HepG2 (cell line): ENCODE results near the gene NTRK2. TPM values are rescaled to one million over a fixed set of nuclear protein-coding genes. Genes with fewer than 3 reads are reported as not detected.

Source experiments
- ATAC-seq: fragments of 200-7000 bp; cut with Tn5 transposase; 3 replicates; pipeline ENCODE4 v1.9.1; 2020; ENCODE audit warnings: mild to moderate bottlenecking, moderate library complexity
- BruUV-seq: library from RNA; stranded (reverse); fragments of 400-500 nt; replicated peaks from 2 replicates; lab custom pipeline; 2021; lab: Mats Ljungman, UMichigan
- CTCF ChIA-PET: fragments of 300-600 bp; formaldehyde crosslinking; extraction: SDS; loops from one replicate; lab custom pipeline; 2021; ENCODE audit warnings: low total read pairs, inconsistent platforms, low intra/inter-chr PET ratio; lab: Yijun Ruan, JAX
- POLR2A ChIA-PET: fragments of 350-600 bp; sonication (Branson Sonifier 250); formaldehyde crosslinking; loops from one replicate; lab custom pipeline; 2020; ENCODE audit warnings: antibody characterized with exemption, inconsistent platforms; lab: Yijun Ruan, JAX
- DNase-seq: peaks from one replicate; pipeline ENCODE4 v3.0.0-alpha.2; 2015; ENCODE audit warnings: low spot score
- FAIRE-seq: peaks from 3 replicates; lab custom pipeline; 2011; peaks lifted over from hg19 to GRCh38; lab: Jason Lieb, UNC
- H2AFZ ChIP-seq: one replicate; pipeline ENCODE4 v1.6.1; 2011; ENCODE audit warnings: low read length, inconsistent platforms
- H3K27ac ChIP-seq: fragments of 300-600 bp; 3 replicates; pipeline ENCODE4 v1.8.0; 2011; ENCODE audit warnings: mixed run types, mild to moderate bottlenecking, mixed read lengths, low read length, inconsistent platforms; ENCODE audit not compliant: insufficient read depth; ENCODE audit errors: extremely low read length
- H3K27me3 ChIP-seq, 2 experiments: fragments of 200-600 bp in 1 of 2; 2 replicates in 1 of 2; 3 replicates in 1 of 2; pipeline versions ENCODE4 v1.6.0 to v1.8.0; 2011; ENCODE audit warnings: low read length in 2 of 2, mild to moderate bottlenecking in 2 of 2, moderate library complexity in 2 of 2, inconsistent platforms in 1 of 2; ENCODE audit not compliant: insufficient read depth in 2 of 2, control insufficient read depth in 1 of 2
- H3K36me3 ChIP-seq, 2 experiments: fragments of 200-600 bp in 1 of 2; replicated peaks in 1 of 2; 2 replicates in 1 of 2; 3 replicates in 1 of 2; pipeline versions ENCODE4 v1.5.1 to v1.8.0; 2011; ENCODE audit warnings: low read length in 2 of 2, inconsistent platforms in 1 of 2; ENCODE audit not compliant: insufficient read depth in 2 of 2, control insufficient read depth in 1 of 2
- H3K4me1 ChIP-seq: 2 replicates; pipeline ENCODE4 v1.5.1; 2012; ENCODE audit warnings: low read length, inconsistent platforms; ENCODE audit not compliant: insufficient read depth
- H3K4me2 ChIP-seq: 2 replicates; pipeline ENCODE4 v1.6.0; 2011; ENCODE audit warnings: low read depth, low read length, inconsistent platforms
- H3K4me3 ChIP-seq, 3 experiments: fragments of 200-600 bp in 1 of 3; sonication (generic), shearing (Covaris generic) in 1 of 3; replicated peaks in 1 of 3; 2 replicates each; pipeline ENCODE4 v1.5.1; 2011 to 2016; ENCODE audit warnings: low read length in 3 of 3, inconsistent platforms in 2 of 3, low read depth in 2 of 3, mild to moderate bottlenecking in 2 of 3, control low read depth in 1 of 3, mixed read lengths in 1 of 3; ENCODE audit not compliant: insufficient read depth in 1 of 3
- H3K79me2 ChIP-seq: one replicate; pipeline ENCODE4 v1.6.1; 2011; ENCODE audit warnings: low read length, inconsistent platforms; ENCODE audit not compliant: insufficient read depth
- H3K9ac ChIP-seq: 2 replicates; pipeline ENCODE4 v1.6.0; 2011; ENCODE audit warnings: mild to moderate bottlenecking, low read depth, low read length, inconsistent platforms; ENCODE audit not compliant: insufficient read depth
- H3K9me3 ChIP-seq: 2 replicates; pipeline ENCODE4 v1.5.1; 2012; ENCODE audit warnings: mild to moderate bottlenecking, low read length
- H4K20me1 ChIP-seq: 2 replicates; pipeline ENCODE4 v1.6.0; 2011; ENCODE audit warnings: inconsistent platforms, mild to moderate bottlenecking, low read length, moderate library complexity; ENCODE audit not compliant: insufficient read depth
- SMAD1 ChIP-seq: sonication (generic); formaldehyde crosslinking; IDR thresholded peaks from 2 replicates; pipeline ENCODE4 v1.4.0; 2020; ENCODE audit warnings: missing genetic modification reagents, low read depth, mild to moderate bottlenecking, borderline replicate concordance
- ZNF768 ChIP-seq: sonication (generic); formaldehyde crosslinking; IDR thresholded peaks from 2 replicates; pipeline ENCODE4 v1.4.0; 2020; ENCODE audit warnings: missing genetic modification reagents
- WGBS: methylation state at CpG from one replicate; pipeline ENCODE4 v1.1.6; 2017; ENCODE audit warnings: low lambda C conversion rate; 5-methylcytosine and 5-hydroxymethylcytosine counted together
- in situ Hi-C: cut with HindIII; loops from 2 replicates; pipeline ENCODE4 v1.10.0; 2017; ENCODE audit warnings: low pct_unique_long_range_greater_than_20kb; ENCODE audit not compliant: extremely low pct_ligation_motif_present
- intact Hi-C: fragments of 100-400 bp; cut with micrococcal nuclease; formaldehyde crosslinking; loops from one replicate; pipeline ENCODE4 v1.10.0; 2022; ENCODE audit not compliant: unreplicated experiment
- polyA plus RNA-seq, 8 experiments: library from polyadenylated mRNA; depleted of rRNA in 3 of 8; stranded (reverse) in 7 of 8; unstranded in 1 of 8; fragments of >200 nt; fragmentation: Illumina TruSeq in 4 of 8; extraction: Trizol in 4 of 8; gene quantifications; 2 replicates each; pipeline versions ENCODE4 v1.2.1 to v1.2.3, GENCODE V29; 2011 to 2016; ENCODE audit warnings: low read depth in 4 of 8, missing spikeins in 1 of 8, mixed read lengths in 1 of 8; ENCODE audit not compliant: insufficient read depth in 1 of 8
- total RNA-seq, 5 experiments: library from RNA; depleted of rRNA; stranded (reverse); fragments of >200 nt; fragmentation: Illumina TruSeq; extraction: Trizol; gene quantifications; 2 replicates each; pipeline ENCODE4 v1.2.3, GENCODE V29; 2016; ENCODE audit warnings: low read depth in 1 of 5
- TF ChIP-seq, protein P1 (sequence below): sonication (generic); formaldehyde crosslinking; IDR thresholded peaks from 2 replicates; pipeline ENCODE4 v1.4.0; 2020; ENCODE audit warnings: missing genetic modification reagents

NTRK2 gene
- total and polyA plus RNA-seq, 2 of the 13 experiments (the other 11 are each of a cell fraction or from before 2014, with no cell fraction given): not detected

DNA sequence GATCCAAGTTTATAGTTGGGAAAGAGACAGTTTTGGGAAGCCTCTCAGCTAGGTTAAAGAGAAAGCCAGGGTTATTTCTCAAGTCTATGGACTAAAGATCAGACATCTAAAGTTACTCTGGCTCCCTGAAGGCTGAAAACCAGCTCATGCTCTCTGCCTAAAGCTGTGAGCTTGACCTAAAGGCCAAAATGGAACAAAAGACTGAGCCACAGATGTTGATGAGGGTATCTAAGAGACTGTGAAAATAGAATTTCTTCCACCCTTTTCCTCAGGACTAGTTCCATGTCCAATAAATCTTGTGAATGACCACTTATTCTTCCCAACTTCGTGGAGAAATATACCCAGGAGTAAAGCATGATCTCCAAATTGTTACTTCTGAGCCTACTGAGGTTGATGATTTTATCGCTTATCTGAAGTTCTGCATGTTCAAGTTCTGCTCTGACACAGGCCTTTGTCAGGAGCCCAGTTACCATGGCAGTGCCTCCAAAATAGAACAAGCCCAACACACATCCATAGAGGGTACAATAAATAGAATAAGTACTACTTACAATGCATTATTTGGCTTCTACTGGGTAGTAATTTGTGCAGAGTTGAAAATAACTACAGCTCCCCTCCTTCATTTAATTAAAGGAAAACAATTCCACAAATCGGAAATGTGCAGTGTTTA is 373.6 kb downstream of the NTRK2 start:
- Histone ChIP-seq H3K36me3 (no peaks in the 10 kb centered on the region), H3K9me3 (no peaks in the 10 kb centered on the region), H3K27me3 (no peaks in the 10 kb centered on the region), H3K27ac (no peak overlapping the region), H4K20me1 (no peaks in the 10 kb centered on the region), H3K4me2 (no peak overlapping the region), H3K4me3 (no peak overlapping the region), H3K4me1 (no peaks in the 10 kb centered on the region), H3K79me2 (no peaks in the 10 kb centered on the region), H2AFZ (no peak overlapping the region), H3K9ac (no peak overlapping the region)
- POLR2A ChIA-PET: no interaction called here
- ATAC-seq (no peak), FAIRE-seq (no peak), DNase-seq (no peak)
- CTCF ChIA-PET: no interaction called here
- 14% methylated on average over 3 of the region's 3 CpGs for WGBS
- intact Hi-C loops: no loop called here
- no TSS peak for BruUV-seq
- in situ Hi-C loops: no loop called here
- TF ChIP-seq ZNF768: no peak

GRCh38 chr9:85045271-85045670 is 375.7 kb downstream of the NTRK2 start:
- no peaks in the 10 kb centered on the region for H4K20me1 ChIP-seq
- CTCF ChIA-PET: no interaction called here
- 10% methylated on average over 6 of the region's 6 CpGs for WGBS
- no peaks in the 10 kb centered on the region for H3K9me3 ChIP-seq
- no TSS peak for BruUV-seq
- no peak overlapping the region for H3K4me2 ChIP-seq
- no peaks in the 10 kb centered on the region for H3K36me3 ChIP-seq
- no peak overlapping the region for H3K4me3 ChIP-seq
- no peak overlapping the region for H3K27ac ChIP-seq
- in situ Hi-C loops: no loop called here
- no peak for DNase-seq
- H3K4me1 ChIP-seq: no peaks in the 10 kb centered on the region
- POLR2A ChIA-PET: no interaction called here
- intact Hi-C loops: no loop called here
- no peaks in the 10 kb centered on the region for H3K79me2 ChIP-seq
- H3K27me3 ChIP-seq: no peaks in the 10 kb centered on the region
- H2AFZ ChIP-seq: no peak overlapping the region
- no peak for ATAC-seq
- H3K9ac ChIP-seq: no peak overlapping the region
- TF ChIP-seq, protein P1, sequence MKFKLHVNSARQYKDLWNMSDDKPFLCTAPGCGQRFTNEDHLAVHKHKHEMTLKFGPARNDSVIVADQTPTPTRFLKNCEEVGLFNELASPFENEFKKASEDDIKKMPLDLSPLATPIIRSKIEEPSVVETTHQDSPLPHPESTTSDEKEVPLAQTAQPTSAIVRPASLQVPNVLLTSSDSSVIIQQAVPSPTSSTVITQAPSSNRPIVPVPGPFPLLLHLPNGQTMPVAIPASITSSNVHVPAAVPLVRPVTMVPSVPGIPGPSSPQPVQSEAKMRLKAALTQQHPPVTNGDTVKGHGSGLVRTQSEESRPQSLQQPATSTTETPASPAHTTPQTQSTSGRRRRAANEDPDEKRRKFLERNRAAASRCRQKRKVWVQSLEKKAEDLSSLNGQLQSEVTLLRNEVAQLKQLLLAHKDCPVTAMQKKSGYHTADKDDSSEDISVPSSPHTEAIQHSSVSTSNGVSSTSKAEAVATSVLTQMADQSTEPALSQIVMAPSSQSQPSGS (CRISPR knock-in tag): no peak
- no peak for TF ChIP-seq SMAD1 (CRISPR knock-in tag)
- FAIRE-seq: no peak
